Measurements from ENCODE around the gene FARP1. TPM values are rescaled to one million over a fixed set of nuclear protein-coding genes. Genes with fewer than 3 reads are reported as not detected.

The FARP1 gene
- total and polyA plus RNA-seq, 4 experiments from 2014 or later: 0.26 to 1.5 (median 0.42) TPM; not detected in 1

DNA sequence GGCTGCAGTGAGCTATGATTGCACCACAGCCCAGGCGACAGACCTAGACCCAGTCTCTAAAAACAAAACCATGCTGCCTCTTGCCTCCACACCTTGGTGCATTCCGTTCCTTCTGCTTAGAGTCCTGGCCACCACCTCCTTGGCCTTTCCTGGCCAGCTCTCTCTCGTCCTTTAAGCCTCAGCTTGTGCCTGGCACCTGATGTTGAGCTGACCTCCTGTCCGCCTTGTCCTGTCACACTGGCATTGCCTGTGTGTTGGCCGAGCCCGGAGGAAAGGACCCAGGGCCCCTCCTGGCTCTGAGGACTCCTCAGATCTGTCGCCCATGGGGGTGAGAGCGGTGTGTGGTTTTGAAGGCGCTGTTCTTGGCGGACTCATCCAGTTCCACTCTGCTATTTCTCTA, 290.8 kb downstream of the FARP1 start:
- H3K4me3 ChIP-seq (ENCODE audit: low read length in 2 of 2): no peak overlapping the region
- Mint-ChIP-seq H3K9me3 (peaks cover 0 to 3% (median 0%) of the 10 kb centered on the region in 8 donors), H3K27ac (no peak overlapping the region), H3K36me3 (no peaks in the 10 kb centered on the region), H3K27me3 (peaks cover 3 to 27% of the 10 kb centered on the region in 2 donors), H3K4me1 (peaks cover 0 to 4% (median 0%) of the 10 kb centered on the region in 4 donors), H3K4me3 (no peak overlapping the region)
- H3K36me3 ChIP-seq (ENCODE audit: insufficient read depth, low read length): no peaks in the 10 kb centered on the region
- ChIA-PET CTCF (ENCODE audit: partially characterized antibody) (interaction anchor here (1.7 to 1.9 kb wide), 2 partner anchors 12 to 220 kb away, joined by 5 read pairs; no protein-coding TSS in a partner anchor), POLR2A (ENCODE audit: partially characterized antibody) (no interaction called here)
- no peaks in the 10 kb centered on the region for H3K27me3 ChIP-seq (ENCODE audit: insufficient read depth, low read length)
- intact Hi-C loops (cut with micrococcal nuclease): no loop called here
- H3K9me3 ChIP-seq (ENCODE audit: control insufficient read depth in 1 of 2, low read length in 2 of 2): no peaks in the 10 kb centered on the region
- H3K4me1 ChIP-seq (ENCODE audit: insufficient read depth, low read length): no peaks in the 10 kb centered on the region
- H3K27ac ChIP-seq (ENCODE audit: low read depth, low read length): no peak overlapping the region
- no peak for DNase-seq

DNA sequence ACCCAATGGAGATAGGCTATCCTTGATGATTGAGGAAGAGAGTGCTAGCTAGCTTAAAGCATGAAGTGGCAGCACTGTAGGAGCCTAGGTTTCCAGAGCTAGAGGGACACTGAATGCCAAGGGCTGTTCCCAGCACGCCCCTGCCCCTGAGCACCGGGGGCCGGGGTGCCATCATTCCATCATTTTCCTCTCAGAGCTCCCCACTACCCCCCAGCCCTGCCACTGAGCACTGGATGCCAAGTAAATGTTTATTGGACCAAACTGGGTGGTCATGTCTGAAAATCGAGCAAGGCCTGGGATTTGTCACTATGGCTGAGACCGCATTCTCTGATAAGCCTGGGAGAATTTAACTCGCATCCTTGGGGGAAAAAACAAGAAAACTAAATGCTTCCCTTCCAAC, 291.2 kb downstream of the FARP1 start:
- H3K27ac ChIP-seq (ENCODE audit: low read depth, low read length): no peak overlapping the region
- H3K4me3 ChIP-seq (ENCODE audit: low read length in 2 of 2): no peak overlapping the region
- DNase-seq: no peak
- intact Hi-C loops (cut with micrococcal nuclease): no loop called here
- no peaks in the 10 kb centered on the region for H3K9me3 ChIP-seq (ENCODE audit: control insufficient read depth in 1 of 2, low read length in 2 of 2)
- no peaks in the 10 kb centered on the region for H3K36me3 ChIP-seq (ENCODE audit: insufficient read depth, low read length)
- CTCF ChIA-PET (ENCODE audit: partially characterized antibody): interaction anchor here (1.4 to 1.9 kb wide), 3 partner anchors 11 to 220 kb away, joined by 5 read pairs; no protein-coding TSS in a partner anchor
- H3K9me3 Mint-ChIP-seq: peaks cover 0 to 3% (median 0%) of the 10 kb centered on the region in 8 donors
- peaks cover 0 to 4% (median 0%) of the 10 kb centered on the region in 4 donors for H3K4me1 Mint-ChIP-seq
- no peak overlapping the region for H3K27ac Mint-ChIP-seq
- H3K27me3 ChIP-seq (ENCODE audit: insufficient read depth, low read length): no peaks in the 10 kb centered on the region
- no peaks in the 10 kb centered on the region for H3K4me1 ChIP-seq (ENCODE audit: insufficient read depth, low read length)
- H3K36me3 Mint-ChIP-seq: no peaks in the 10 kb centered on the region
- no peak overlapping the region for H3K4me3 Mint-ChIP-seq
- H3K27me3 Mint-ChIP-seq: peaks cover 1 to 26% of the 10 kb centered on the region in 2 donors
- POLR2A ChIA-PET (ENCODE audit: partially characterized antibody): no interaction called here

DNA sequence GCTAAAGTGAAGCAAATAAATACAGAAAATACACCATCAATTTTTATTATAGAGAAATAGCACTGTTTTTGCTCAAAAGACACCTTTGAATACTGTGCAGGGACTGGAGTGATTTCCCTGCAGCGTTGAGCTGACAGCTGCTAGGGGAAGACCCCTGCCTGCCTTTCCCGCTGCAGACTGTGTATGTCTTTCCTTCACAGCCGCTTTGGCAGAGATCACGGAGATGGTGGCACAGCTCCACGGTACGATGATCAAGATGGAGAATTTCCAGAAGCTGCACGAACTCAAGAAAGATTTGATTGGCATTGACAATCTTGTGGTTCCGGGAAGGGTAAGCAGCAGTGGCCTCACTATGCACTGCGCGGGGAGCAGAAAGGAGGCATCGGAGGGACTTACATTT, 292.5 kb downstream of the FARP1 start:
- Mint-ChIP-seq H3K36me3 (no peaks in the 10 kb centered on the region), H3K9me3 (peaks cover 0 to 3% (median 0%) of the 10 kb centered on the region in 8 donors), H3K27ac (no peak overlapping the region), H3K4me3 (no peak overlapping the region), H3K27me3 (peaks cover 1 to 19% of the 10 kb centered on the region in 2 donors), H3K4me1 (peaks cover 0 to 4% (median 0%) of the 10 kb centered on the region in 4 donors)
- Histone ChIP-seq H3K4me3 (ENCODE audit: low read length in 2 of 2) (no peak overlapping the region), H3K36me3 (ENCODE audit: insufficient read depth, low read length) (no peaks in the 10 kb centered on the region), H3K27me3 (ENCODE audit: insufficient read depth, low read length) (no peaks in the 10 kb centered on the region), H3K9me3 (ENCODE audit: control insufficient read depth in 1 of 2, low read length in 2 of 2) (no peaks in the 10 kb centered on the region), H3K4me1 (ENCODE audit: insufficient read depth, low read length) (no peaks in the 10 kb centered on the region), H3K27ac (ENCODE audit: low read depth, low read length) (no peak overlapping the region)
- DNase-seq: no peak
- ChIA-PET CTCF (ENCODE audit: partially characterized antibody) (interaction anchor here (1.4 to 3.3 kb wide), 2 partner anchors 10 to 218 kb away, joined by 5 to 12 read pairs; no protein-coding TSS in a partner anchor), POLR2A (ENCODE audit: partially characterized antibody) (no interaction called here)
- intact Hi-C loops (cut with micrococcal nuclease): no loop called here

DNA sequence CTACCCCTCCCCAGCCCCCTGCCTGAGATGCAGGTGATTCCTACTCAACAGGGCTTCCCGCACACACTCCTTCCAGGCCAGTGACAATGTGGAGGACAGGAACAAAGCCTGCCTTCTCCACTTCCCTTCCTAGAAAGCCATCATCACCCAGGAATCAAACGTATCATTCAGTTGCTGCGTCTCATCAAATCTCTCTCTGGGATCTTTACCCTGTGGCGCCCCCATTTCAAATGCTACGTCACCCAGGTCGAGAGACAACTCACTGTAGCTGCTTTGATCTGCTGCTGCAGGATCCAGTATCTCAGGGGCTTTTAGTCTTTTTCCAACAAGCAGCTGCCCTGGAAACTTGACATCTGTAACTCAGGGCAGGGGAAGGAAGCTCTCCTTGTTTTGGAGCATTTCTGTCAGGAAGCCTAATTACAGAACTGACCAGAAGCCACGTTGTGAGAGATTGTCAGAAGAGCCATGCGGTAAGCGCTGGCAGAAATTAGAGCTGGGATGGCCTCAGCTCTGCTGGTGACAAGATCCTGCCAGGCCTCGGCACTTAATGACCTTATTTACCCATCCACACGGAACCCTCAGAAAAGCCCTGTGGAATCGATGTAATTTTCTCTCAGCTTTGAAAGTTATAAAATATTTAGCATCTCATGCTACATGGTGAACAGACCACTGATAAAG, 293.5 kb downstream of the FARP1 start:
- H3K4me1 Mint-ChIP-seq: peaks cover 0 to 4% (median 0%) of the 10 kb centered on the region in 4 donors
- no peaks in the 10 kb centered on the region for H3K36me3 ChIP-seq (ENCODE audit: insufficient read depth, low read length)
- H3K9me3 Mint-ChIP-seq: peaks cover 0 to 3% (median 0%) of the 10 kb centered on the region in 8 donors
- H3K4me3 ChIP-seq (ENCODE audit: low read length in 2 of 2): no peak overlapping the region
- H3K4me1 ChIP-seq (ENCODE audit: insufficient read depth, low read length): no peaks in the 10 kb centered on the region
- CTCF ChIA-PET (ENCODE audit: partially characterized antibody): interaction anchor here (1.3 to 3.3 kb wide), 2 partner anchors 9 to 217 kb away, joined by 3 to 12 read pairs; no protein-coding TSS in a partner anchor
- intact Hi-C loops (cut with micrococcal nuclease): no loop called here
- no peaks in the 10 kb centered on the region for H3K36me3 Mint-ChIP-seq
- H3K9me3 ChIP-seq (ENCODE audit: control insufficient read depth in 1 of 2, low read length in 2 of 2): no peaks in the 10 kb centered on the region
- H3K27me3 ChIP-seq (ENCODE audit: insufficient read depth, low read length): no peaks in the 10 kb centered on the region
- peaks cover 1 to 17% of the 10 kb centered on the region in 2 donors for H3K27me3 Mint-ChIP-seq
- H3K27ac ChIP-seq (ENCODE audit: low read depth, low read length): no peak overlapping the region
- DNase-seq: no peak
- no peak overlapping the region for H3K4me3 Mint-ChIP-seq
- POLR2A ChIA-PET (ENCODE audit: partially characterized antibody): no interaction called here
- no peak overlapping the region for H3K27ac Mint-ChIP-seq

DNA sequence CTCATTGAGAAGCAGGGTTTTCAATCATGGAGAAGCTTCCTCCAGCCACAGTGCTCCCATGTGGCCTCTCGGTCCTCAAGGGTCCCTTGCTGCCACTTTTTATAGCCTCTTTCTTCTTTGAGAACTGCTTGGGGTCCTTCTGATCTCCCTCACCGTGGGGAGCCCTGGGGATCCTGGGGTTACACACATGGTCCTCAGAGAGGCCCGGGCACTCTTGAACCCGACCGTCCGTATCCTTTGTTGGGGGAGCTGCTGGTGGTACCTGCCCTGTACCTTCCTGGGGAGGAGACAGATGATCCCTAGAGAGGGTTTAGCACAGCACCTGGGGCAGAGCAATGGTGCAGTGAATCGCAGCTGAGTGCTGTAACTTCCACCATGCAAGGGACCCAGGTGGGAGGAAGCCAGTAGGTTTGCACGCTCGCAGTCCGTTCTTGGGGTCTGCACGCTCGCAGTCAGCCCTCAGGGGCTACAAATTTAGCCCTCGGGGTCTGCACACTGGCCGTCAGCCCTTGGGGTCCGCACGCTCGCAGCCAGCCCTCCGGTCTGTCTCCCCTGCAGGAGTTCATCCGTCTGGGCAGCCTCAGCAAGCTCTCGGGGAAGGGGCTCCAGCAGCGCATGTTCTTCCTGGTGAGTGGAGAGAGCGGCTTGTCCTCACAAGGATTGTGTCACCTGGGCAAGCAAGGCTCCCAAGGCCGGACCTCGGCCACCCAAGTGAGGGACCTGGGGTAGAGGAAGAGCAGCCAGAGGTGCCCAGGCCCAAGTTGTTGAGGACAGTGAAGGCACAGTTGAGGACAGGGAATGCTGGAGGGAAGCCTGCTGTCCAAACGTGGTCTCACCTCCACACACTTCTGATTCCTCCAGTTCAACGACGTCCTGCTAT, 295.6 kb downstream of the FARP1 start:
- Histone ChIP-seq H3K36me3 (ENCODE audit: insufficient read depth, low read length) (no peaks in the 10 kb centered on the region), H3K27me3 (ENCODE audit: insufficient read depth, low read length) (no peaks in the 10 kb centered on the region), H3K27ac (ENCODE audit: low read depth, low read length) (no peak overlapping the region), H3K4me1 (ENCODE audit: insufficient read depth, low read length) (no peaks in the 10 kb centered on the region), H3K4me3 (ENCODE audit: low read length in 2 of 2) (no peak overlapping the region), H3K9me3 (ENCODE audit: control insufficient read depth in 1 of 2, low read length in 2 of 2) (no peaks in the 10 kb centered on the region)
- Mint-ChIP-seq H3K27me3 (peaks cover 1 to 10% of the 10 kb centered on the region in 2 donors), H3K36me3 (no peaks in the 10 kb centered on the region), H3K27ac (no peak overlapping the region), H3K4me3 (no peak overlapping the region), H3K9me3 (peaks cover 0 to 3% (median 0%) of the 10 kb centered on the region in 8 donors), H3K4me1 (peaks cover 0 to 4% (median 0%) of the 10 kb centered on the region in 4 donors)
- DNase-seq: no peak
- intact Hi-C loops (cut with micrococcal nuclease): no loop called here
- POLR2A ChIA-PET (ENCODE audit: partially characterized antibody): no interaction called here
- CTCF ChIA-PET (ENCODE audit: partially characterized antibody): interaction anchor here (3.3 kb wide), 1 partner anchor 215 kb away, joined by 12 read pairs; no protein-coding TSS in a partner anchor

DNA sequence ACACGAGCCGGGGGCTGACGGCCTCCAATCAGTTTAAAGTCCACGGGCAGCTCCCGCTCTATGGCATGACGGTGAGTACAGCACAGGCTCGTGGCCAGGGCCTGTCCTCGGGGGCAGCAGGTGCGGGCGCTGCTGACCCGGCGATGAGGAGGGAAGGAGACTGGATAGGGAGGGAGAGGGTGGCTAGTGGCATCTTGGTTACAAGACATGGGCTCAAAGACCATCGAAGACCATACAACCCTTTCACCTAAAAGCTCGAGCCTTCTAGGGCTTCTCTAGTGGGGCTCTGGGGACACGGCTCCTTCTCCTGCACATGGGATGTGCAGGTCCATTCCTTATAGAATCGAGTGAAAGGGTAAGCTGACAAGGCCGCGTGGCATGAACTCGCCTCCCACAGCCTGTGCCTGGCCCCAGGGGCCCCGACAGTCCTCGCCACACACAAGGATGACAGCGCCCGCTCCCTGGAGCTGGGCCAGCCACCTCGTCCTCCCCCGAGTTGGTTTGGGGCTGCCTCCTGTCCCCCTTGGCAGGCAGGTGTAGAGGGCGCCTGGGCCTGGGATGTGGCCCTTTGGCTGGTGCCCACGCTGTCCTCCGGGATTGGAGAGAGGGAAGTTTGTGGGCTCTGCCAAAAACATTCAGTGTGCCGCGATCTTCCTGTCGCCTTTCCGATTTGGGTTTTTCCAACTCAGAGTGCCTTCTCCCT, 296.4 kb downstream of the FARP1 start:
- H3K27ac ChIP-seq (ENCODE audit: low read depth, low read length): no peak overlapping the region
- CTCF ChIA-PET (ENCODE audit: partially characterized antibody): interaction anchor here (9.5 kb wide), 1 partner anchor 212 kb away, joined by 345 read pairs; no protein-coding TSS in a partner anchor
- Mint-ChIP-seq H3K9me3 (no peaks in the 10 kb centered on the region), H3K4me1 (peaks cover 0 to 11% (median 2%) of the 10 kb centered on the region in 4 donors), H3K4me3 (no peak overlapping the region), H3K27ac (no peak overlapping the region), H3K36me3 (no peaks in the 10 kb centered on the region), H3K27me3 (peaks cover 0 to 10% of the 10 kb centered on the region in 2 donors)
- no peaks in the 10 kb centered on the region for H3K4me1 ChIP-seq (ENCODE audit: insufficient read depth, low read length)
- no peaks in the 10 kb centered on the region for H3K27me3 ChIP-seq (ENCODE audit: insufficient read depth, low read length)
- no peak overlapping the region for H3K4me3 ChIP-seq (ENCODE audit: low read length in 2 of 2)
- H3K36me3 ChIP-seq (ENCODE audit: insufficient read depth, low read length): no peaks in the 10 kb centered on the region
- intact Hi-C loops (cut with micrococcal nuclease): no loop called here
- no peaks in the 10 kb centered on the region for H3K9me3 ChIP-seq (ENCODE audit: control insufficient read depth in 1 of 2, low read length in 2 of 2)
- DNase-seq: no peak
- POLR2A ChIA-PET (ENCODE audit: partially characterized antibody): no interaction called here
